RKO (cell line): ENCODE results near the gene HSPD1.
"Not testable (repeated sequence)": the region's sequence is repeated elsewhere in the genome, so short reads cannot be mapped to it uniquely, and the experiment has no call there.

ENCODE experiments used
- DNase-seq: peaks from one replicate; pipeline ENCODE4 v3.0.0-alpha.2; 2016; ENCODE audit warnings: low spot score

HSPD1 gene

GRCh38 chr2:197496695-197497094 is 2.9 kb downstream of the HSPD1 start:
- no peak for DNase-seq

GRCh38 chr2:197495433-197496134 is 4.1 kb downstream of the HSPD1 start:
- DNase-seq, result no peak

- DNase-seq, result no peak
Measured at GRCh38 chr2:197487385-197487784, 12.3 kb downstream of the HSPD1 start.

GRCh38 chr2:197486175-197486574 is 13.5 kb downstream of the HSPD1 start:
- DNase-seq, result no peak

GRCh38 chr2:197484248-197484647 is 15.4 kb downstream of the HSPD1 start:
- not testable (repeated sequence) for DNase-seq

GRCh38 chr2:197480165-197481036 is 19.2 kb downstream of the HSPD1 start:
- DNase-seq, result no peak

- DNase-seq, result no peak
Measured at GRCh38 chr2:197477797-197478196, 21.8 kb downstream of the HSPD1 start.

GRCh38 chr2:197472166-197472565 is 27.5 kb downstream of the HSPD1 start:
- no peak for DNase-seq

- no peak for DNase-seq
Measured at GRCh38 chr2:197464175-197464574, 35.5 kb downstream of the HSPD1 start.

GRCh38 chr2:197461057-197461456 is 38.6 kb downstream of the HSPD1 start:
- DNase-seq, result peak; percentile 32

GRCh38 chr2:197460649-197461048 is 39.0 kb downstream of the HSPD1 start:
- no peak for DNase-seq

- DNase-seq, result no peak
Measured at GRCh38 chr2:197455428-197455827, 44.2 kb downstream of the HSPD1 start.

- DNase-seq, result peak; percentile 30
Measured at GRCh38 chr2:197454923-197455322, 44.7 kb downstream of the HSPD1 start.

GRCh38 chr2:197453914-197454398 is 45.7 kb downstream of the HSPD1 start:
- no peak for DNase-seq

GRCh38 chr2:197453123-197453913 is 46.3 kb downstream of the HSPD1 start, which contains the start of gene COQ10B:
TSS of gene COQ10B (plus strand) at chr2:197453552. CDS start at chr2:197453561, 9 bp downstream.
- peak; percentile 100 for DNase-seq

- no peak for DNase-seq
Measured at GRCh38 chr2:197452754-197453122, 46.9 kb downstream of the HSPD1 start.

- DNase-seq, result not testable (repeated sequence)
Measured at GRCh38 chr2:197450935-197451358, 48.7 kb downstream of the HSPD1 start.

- DNase-seq, result no peak
Measured at GRCh38 chr2:197450465-197450864, 49.2 kb downstream of the HSPD1 start.

GRCh38 chr2:197446844-197447243 is 52.8 kb downstream of the HSPD1 start:
- no peak for DNase-seq

- DNase-seq, result no peak
Measured at GRCh38 chr2:197445746-197446145, 53.9 kb downstream of the HSPD1 start.

- DNase-seq, result no peak
Measured at GRCh38 chr2:197442857-197443256, 56.8 kb downstream of the HSPD1 start.

- DNase-seq, result no peak
Measured at GRCh38 chr2:197437380-197437779, 62.3 kb downstream of the HSPD1 start.
